CD14-positive monocyte (primary cell): ENCODE data around the gene GAB4. TPM values are rescaled to one million over a fixed set of nuclear protein-coding genes. Genes with fewer than 3 reads are reported as not detected.

ENCODE experiments used
- DNase-seq, 3 donors: peaks; one replicate each; pipeline ENCODE4 v3.0.0-alpha.2; 2011 to 2022
- H2AFZ ChIP-seq: 2 replicates; pipeline ENCODE4 v1.6.0; 2012; ENCODE audit warnings: mild to moderate bottlenecking, low read depth, low read length, inconsistent platforms; ENCODE audit not compliant: insufficient read depth, poor library complexity, severe bottlenecking
- H3K27ac ChIP-seq, 2 donors: 1 replicate in 1 of 2; 2 replicates in 1 of 2; pipeline ENCODE4 v1.5.1; 2012 to 2013; ENCODE audit warnings: low read length in 2 of 2, control low read depth in 1 of 2, inconsistent platforms in 1 of 2, low read depth in 1 of 2, mild to moderate bottlenecking in 1 of 2
- H3K27me3 ChIP-seq, 2 donors: one replicate each; pipeline versions ENCODE4 v1.6.0 to v1.6.1; 2011 to 2013; ENCODE audit warnings: low read length in 2 of 2; ENCODE audit not compliant: control insufficient read depth in 2 of 2, insufficient read depth in 2 of 2
- H3K36me3 ChIP-seq, 2 donors: replicated peaks in 1 of 2; 1 replicate in 1 of 2; 2 replicates in 1 of 2; pipeline versions ENCODE4 v1.5.1 to v1.6.1; 2012 to 2013; ENCODE audit warnings: low read length in 2 of 2, control low read depth in 1 of 2, inconsistent platforms in 1 of 2, mild to moderate bottlenecking in 1 of 2; ENCODE audit not compliant: insufficient read depth in 2 of 2, control insufficient read depth in 1 of 2
- H3K4me1 ChIP-seq, 2 donors: 1 replicate in 1 of 2; 2 replicates in 1 of 2; pipeline versions ENCODE4 v1.5.1 to v1.6.1; 2012 to 2013; ENCODE audit warnings: low read length in 2 of 2, control low read depth in 1 of 2, inconsistent platforms in 1 of 2, mild to moderate bottlenecking in 1 of 2, moderate library complexity in 1 of 2; ENCODE audit not compliant: insufficient read depth in 2 of 2, control insufficient read depth in 1 of 2
- H3K4me2 ChIP-seq: replicated peaks from 2 replicates; pipeline ENCODE3; 2012; ENCODE audit warnings: low read length, moderate library complexity, mild to moderate bottlenecking; ENCODE audit not compliant: poor library complexity, severe bottlenecking; ENCODE audit errors: extremely low read depth
- H3K4me3 ChIP-seq, 3 experiments: fragments of 200-600 bp in 1 of 3; sonication (generic) in 1 of 3; replicated peaks in 1 of 3; 1 replicate in 2 of 3; 2 replicates in 1 of 3; pipeline ENCODE4 v1.5.1; 2011 to 2013; ENCODE audit warnings: low read length in 3 of 3, mild to moderate bottlenecking in 3 of 3, control low read depth in 2 of 3, low read depth in 2 of 3, inconsistent platforms in 1 of 3, moderate library complexity in 1 of 3
- H3K79me2 ChIP-seq: 2 replicates; pipeline ENCODE4 v1.6.0; 2012; ENCODE audit warnings: mild to moderate bottlenecking, control low read depth, inconsistent platforms, low read length, moderate library complexity; ENCODE audit not compliant: insufficient read depth
- H3K9ac ChIP-seq: 2 replicates; pipeline ENCODE4 v1.6.0; 2017; ENCODE audit warnings: low read length, mild to moderate bottlenecking; ENCODE audit not compliant: insufficient read depth, poor library complexity, severe bottlenecking
- H3K9me3 ChIP-seq, 2 donors: replicated peaks in 1 of 2; 1 replicate in 1 of 2; 2 replicates in 1 of 2; pipeline versions ENCODE4 v1.5.1 to v1.6.1; 2012 to 2013; ENCODE audit warnings: low read length in 2 of 2, control low read depth in 1 of 2; ENCODE audit not compliant: control insufficient read depth in 1 of 2, insufficient read depth in 1 of 2
- H4K20me1 ChIP-seq: 2 replicates; pipeline ENCODE4 v1.6.0; 2012; ENCODE audit warnings: mild to moderate bottlenecking, low read length, control low read depth, moderate library complexity; ENCODE audit not compliant: insufficient read depth
- H3K27ac Mint-ChIP-seq, 7 donors: one replicate each; pipeline ENCODE4 v1.8.0; 2020; ENCODE audit warnings: mild to moderate bottlenecking in 7 of 7, mixed read lengths in 7 of 7, moderate library complexity in 6 of 7, inconsistent platforms in 2 of 7
- H3K27me3 Mint-ChIP-seq, 3 donors: one replicate each; pipeline ENCODE4 v1.8.0; 2021 to 2022; ENCODE audit warnings: low read depth in 3 of 3, mild to moderate bottlenecking in 3 of 3, mixed read lengths in 3 of 3, moderate library complexity in 3 of 3, inconsistent platforms in 1 of 3
- H3K36me3 Mint-ChIP-seq, 2 donors: one replicate each; pipeline ENCODE4 v1.8.0; 2020; ENCODE audit warnings: mixed read lengths in 2 of 2, inconsistent platforms in 1 of 2, mild to moderate bottlenecking in 1 of 2
- H3K4me1 Mint-ChIP-seq: one replicate; pipeline ENCODE4 v1.8.0; 2020; ENCODE audit warnings: mild to moderate bottlenecking, mixed read lengths
- H3K4me3 Mint-ChIP-seq, 2 donors: one replicate each; pipeline ENCODE4 v1.8.0; 2020; ENCODE audit warnings: mild to moderate bottlenecking in 2 of 2, mixed read lengths in 2 of 2, moderate library complexity in 1 of 2
- H3K9me3 Mint-ChIP-seq, 7 donors: one replicate each; pipeline ENCODE4 v1.8.0; 2020 to 2022; ENCODE audit warnings: mixed read lengths in 7 of 7, mild to moderate bottlenecking in 6 of 7, moderate library complexity in 6 of 7, inconsistent platforms in 2 of 7
- WGBS: methylation state at CpG from one replicate; pipeline ENCODE4 v1.1.5; 2013; ENCODE audit warnings: missing lambda C conversion rate; ENCODE audit not compliant: insufficient coverage; 5-methylcytosine and 5-hydroxymethylcytosine counted together
- intact Hi-C, 2 donors: fragments of 100-400 bp; cut with micrococcal nuclease; formaldehyde crosslinking; loops; one replicate each; pipeline versions ENCODE4 v1.15.0 to v1.15.1; 2023
- polyA plus RNA-seq, 3 donors: library from polyadenylated mRNA; depleted of rRNA in 1 of 3; unstranded in 2 of 3; stranded (reverse) in 1 of 3; fragments of 300-500 nt in 2 of 3; fragments of >200 nt in 1 of 3; fragmentation: Illumina TruSeq in 2 of 3; gene quantifications; 1 replicate in 2 of 3; 2 replicates in 1 of 3; pipeline ENCODE4 v1.2.3, GENCODE V29; 2012 to 2021
- TF ChIP-seq, protein P1 (sequence below): fragments of 200-600 bp; IDR thresholded peaks from one replicate; pipeline ENCODE4 v1.8.0; 2022; ENCODE audit warnings: antibody characterized with exemption, mild to moderate bottlenecking

The GAB4 gene
- polyA plus RNA-seq, 3 donors: not detected

- H3K27ac Mint-ChIP-seq: no peak overlapping the region
- Histone ChIP-seq H3K9me3 (no peaks in the 10 kb centered on the region), H3K4me2 (no peak overlapping the region), H4K20me1 (no peaks in the 10 kb centered on the region), H2AFZ (no peak overlapping the region), H3K36me3 (no peaks in the 10 kb centered on the region), H3K4me3 (no peak overlapping the region), H3K9ac (no peak overlapping the region), H3K79me2 (no peaks in the 10 kb centered on the region), H3K27ac (no peak overlapping the region), H3K4me1 (no peaks in the 10 kb centered on the region), H3K27me3 (no peaks in the 10 kb centered on the region)
- H3K36me3 Mint-ChIP-seq: no peaks in the 10 kb centered on the region
- H3K4me1 Mint-ChIP-seq: peaks cover 5% of the 10 kb centered on the region
- TF ChIP-seq, protein P1, sequence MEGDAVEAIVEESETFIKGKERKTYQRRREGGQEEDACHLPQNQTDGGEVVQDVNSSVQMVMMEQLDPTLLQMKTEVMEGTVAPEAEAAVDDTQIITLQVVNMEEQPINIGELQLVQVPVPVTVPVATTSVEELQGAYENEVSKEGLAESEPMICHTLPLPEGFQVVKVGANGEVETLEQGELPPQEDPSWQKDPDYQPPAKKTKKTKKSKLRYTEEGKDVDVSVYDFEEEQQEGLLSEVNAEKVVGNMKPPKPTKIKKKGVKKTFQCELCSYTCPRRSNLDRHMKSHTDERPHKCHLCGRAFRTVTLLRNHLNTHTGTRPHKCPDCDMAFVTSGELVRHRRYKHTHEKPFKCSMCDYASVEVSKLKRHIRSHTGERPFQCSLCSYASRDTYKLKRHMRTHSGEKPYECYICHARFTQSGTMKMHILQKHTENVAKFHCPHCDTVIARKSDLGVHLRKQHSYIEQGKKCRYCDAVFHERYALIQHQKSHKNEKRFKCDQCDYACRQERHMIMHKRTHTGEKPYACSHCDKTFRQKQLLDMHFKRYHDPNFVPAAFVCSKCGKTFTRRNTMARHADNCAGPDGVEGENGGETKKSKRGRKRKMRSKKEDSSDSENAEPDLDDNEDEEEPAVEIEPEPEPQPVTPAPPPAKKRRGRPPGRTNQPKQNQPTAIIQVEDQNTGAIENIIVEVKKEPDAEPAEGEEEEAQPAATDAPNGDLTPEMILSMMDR: no peak
- no peak overlapping the region for H3K4me3 Mint-ChIP-seq
- H3K9me3 Mint-ChIP-seq: no peaks in the 10 kb centered on the region
- no CpG with 5 or more reads among the region's 4 CpGs for WGBS
- DNase-seq: no peak
- peaks cover 3 to 8% (median 8%) of the 10 kb centered on the region in 3 donors for H3K27me3 Mint-ChIP-seq
- intact Hi-C loops: no loop called here
Observed at GRCh38 chr22:16925407-16925966, 82.5 kb downstream of the GAB4 start.

DNA sequence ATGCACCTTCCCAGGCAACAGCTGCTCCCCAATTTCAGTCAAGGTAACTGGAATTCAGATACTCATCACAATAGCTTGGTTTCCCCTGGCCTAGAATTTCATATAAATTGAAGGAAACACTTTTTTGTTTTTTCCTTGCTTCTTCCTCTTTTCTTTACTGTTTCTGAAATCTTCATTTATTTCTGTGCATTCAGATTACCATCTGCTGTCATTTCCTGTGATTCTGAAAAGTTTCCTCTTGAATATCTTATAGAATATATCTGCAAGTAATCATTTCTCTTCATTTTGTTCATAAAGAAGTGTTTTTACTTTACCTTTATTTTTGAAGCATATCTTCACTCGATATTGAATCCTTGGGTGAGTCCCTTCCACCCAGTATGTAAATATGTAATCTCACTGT is 85.3 kb downstream of the GAB4 start:
- Mint-ChIP-seq H3K27ac (no peak overlapping the region), H3K4me3 (no peak overlapping the region), H3K36me3 (no peaks in the 10 kb centered on the region), H3K9me3 (no peaks in the 10 kb centered on the region), H3K27me3 (peaks cover 0 to 8% (median 7%) of the 10 kb centered on the region in 3 donors), H3K4me1 (peaks cover 5% of the 10 kb centered on the region)
- DNase-seq: no peak
- Histone ChIP-seq H3K9ac (no peak overlapping the region), H3K79me2 (no peaks in the 10 kb centered on the region), H3K4me1 (no peaks in the 10 kb centered on the region), H3K4me3 (no peak overlapping the region), H3K36me3 (no peaks in the 10 kb centered on the region), H2AFZ (no peak overlapping the region), H3K27ac (no peak overlapping the region), H3K9me3 (no peaks in the 10 kb centered on the region), H4K20me1 (no peaks in the 10 kb centered on the region), H3K4me2 (no peak overlapping the region), H3K27me3 (no peaks in the 10 kb centered on the region)
- intact Hi-C loops: no loop called here
- WGBS: no CpG with 5 or more reads among the region's 1 CpG
- TF ChIP-seq, protein P1: no peak
